HepG2 (cell line): ENCODE measurements around the gene HSD11B1. TPM values are rescaled to one million over a fixed set of nuclear protein-coding genes. Genes with fewer than 3 reads are reported as not detected.

ENCODE experiments used
- ASH2L ChIP-seq: fragments of 300-600, 200-600 bp; sonication (generic); IDR thresholded peaks from 2 replicates; pipeline ENCODE4 v1.7.0; 2017; ENCODE audit warnings: low read depth, mild to moderate bottlenecking, moderate library complexity, mixed read lengths, low read length; ENCODE audit not compliant: insufficient read length
- HMG20A ChIP-seq: IDR thresholded peaks from 2 replicates; pipeline ENCODE4 v1.6.1; 2016; ENCODE audit warnings: borderline replicate concordance
- HNF4G ChIP-seq, 2 experiments: sonication (generic) in 1 of 2; formaldehyde crosslinking in 1 of 2; IDR thresholded peaks; 2 replicates each; pipeline versions ENCODE4 v1.4.0 to v1.6.1; 2011 to 2020; ENCODE audit warnings: borderline replicate concordance in 2 of 2, low read depth in 2 of 2, mild to moderate bottlenecking in 2 of 2, low read length in 1 of 2, missing genetic modification reagents in 1 of 2, moderate library complexity in 1 of 2
- LRRFIP1 ChIP-seq: sonication (generic); formaldehyde crosslinking; conservative IDR thresholded peaks from 2 replicates; pipeline ENCODE4 v1.4.0; 2020; ENCODE audit warnings: missing genetic modification reagents
- MYC ChIP-seq: sonication (generic); formaldehyde crosslinking; IDR thresholded peaks from 2 replicates; pipeline ENCODE4 v1.9.0; 2021; ENCODE audit warnings: missing genetic modification reagents, borderline replicate concordance
- NFE2L2 ChIP-seq: fragments of 150-350 bp; IDR thresholded peaks from 2 replicates; pipeline ENCODE4 v1.6.1; 2014; ENCODE audit warnings: low read length
- NPAS2 ChIP-seq: sonication (generic); formaldehyde crosslinking; IDR thresholded peaks from 2 replicates; pipeline ENCODE4 v1.8.0; 2022; ENCODE audit warnings: mild to moderate bottlenecking, missing genetic modification reagents, borderline replicate concordance
- PHF8 ChIP-seq: sonication (generic); formaldehyde crosslinking; IDR thresholded peaks from 2 replicates; pipeline ENCODE4 v1.5.0; 2020; ENCODE audit warnings: missing genetic modification reagents
- SRSF1 ChIP-seq: fragments of 200-400 bp; formaldehyde crosslinking; optimal IDR thresholded peaks from 2 replicates; pipeline ENCODE3; 2017; ENCODE audit warnings: mild to moderate bottlenecking, low read depth, low read length, moderate library complexity
- THYN1 ChIP-seq: sonication (generic); formaldehyde crosslinking; IDR thresholded peaks from 2 replicates; pipeline ENCODE4 v1.8.1; 2023; ENCODE audit warnings: low read depth, mild to moderate bottlenecking, moderate library complexity, missing genetic modification reagents, borderline replicate concordance
- YEATS4 ChIP-seq: sonication (generic); formaldehyde crosslinking; IDR thresholded peaks from 2 replicates; pipeline ENCODE4 v1.4.0; 2020; ENCODE audit warnings: missing genetic modification reagents, borderline replicate concordance
- ZC3H4 ChIP-seq: sonication (generic); formaldehyde crosslinking; IDR thresholded peaks from 2 replicates; pipeline ENCODE4 v1.4.0; 2020; ENCODE audit warnings: missing genetic modification reagents, borderline replicate concordance
- ZNF430 ChIP-seq: sonication (generic); formaldehyde crosslinking; IDR thresholded peaks from 2 replicates; pipeline ENCODE4 v1.9.0; 2021; ENCODE audit warnings: mild to moderate bottlenecking, missing genetic modification reagents
- ZNF7 ChIP-seq: IDR thresholded peaks from 2 replicates; pipeline ENCODE4 v1.6.1; 2016; ENCODE audit warnings: missing biosample characterization, missing genetic modification reagents
- ZNF775 ChIP-seq: sonication (generic); formaldehyde crosslinking; IDR thresholded peaks from 2 replicates; pipeline ENCODE4 v1.4.0; 2020; ENCODE audit warnings: missing genetic modification reagents, mild to moderate bottlenecking, moderate library complexity, borderline replicate concordance
- polyA plus RNA-seq, 8 experiments: library from polyadenylated mRNA; depleted of rRNA in 3 of 8; stranded (reverse) in 7 of 8; unstranded in 1 of 8; fragments of >200 nt; fragmentation: Illumina TruSeq in 4 of 8; extraction: Trizol in 4 of 8; gene quantifications; 2 replicates each; pipeline versions ENCODE4 v1.2.1 to v1.2.3, GENCODE V29; 2011 to 2016; ENCODE audit warnings: low read depth in 4 of 8, missing spikeins in 1 of 8, mixed read lengths in 1 of 8; ENCODE audit not compliant: insufficient read depth in 1 of 8
- total RNA-seq, 5 experiments: library from RNA; depleted of rRNA; stranded (reverse); fragments of >200 nt; fragmentation: Illumina TruSeq; extraction: Trizol; gene quantifications; 2 replicates each; pipeline ENCODE4 v1.2.3, GENCODE V29; 2016; ENCODE audit warnings: low read depth in 1 of 5
- TF ChIP-seq, protein P1 (sequence below): sonication (generic); formaldehyde crosslinking; IDR thresholded peaks from 2 replicates; pipeline ENCODE4 v1.5.0; 2020; ENCODE audit warnings: mild to moderate bottlenecking, low read depth, missing genetic modification reagents, borderline replicate concordance
- TF ChIP-seq, protein P2 (sequence below): sonication (generic); formaldehyde crosslinking; IDR thresholded peaks from 2 replicates; pipeline ENCODE4; 2020; ENCODE audit warnings: missing genetic modification reagents, mild to moderate bottlenecking, borderline replicate concordance
- TF ChIP-seq, protein P3 (sequence below): sonication (generic); formaldehyde crosslinking; IDR thresholded peaks from 2 replicates; pipeline ENCODE4 v1.8.1; 2022; ENCODE audit warnings: mild to moderate bottlenecking, missing genetic modification reagents
- TF ChIP-seq, protein P4 (sequence below): fragments of 450-650 bp; IDR thresholded peaks from 2 replicates; pipeline ENCODE4 v1.6.1; 2017; ENCODE audit warnings: mild to moderate bottlenecking

HSD11B1 gene
- total and polyA plus RNA-seq, 2 of the 13 experiments (the other 11 are each of a cell fraction or from before 2014, with no cell fraction given), result not detected

DNA sequence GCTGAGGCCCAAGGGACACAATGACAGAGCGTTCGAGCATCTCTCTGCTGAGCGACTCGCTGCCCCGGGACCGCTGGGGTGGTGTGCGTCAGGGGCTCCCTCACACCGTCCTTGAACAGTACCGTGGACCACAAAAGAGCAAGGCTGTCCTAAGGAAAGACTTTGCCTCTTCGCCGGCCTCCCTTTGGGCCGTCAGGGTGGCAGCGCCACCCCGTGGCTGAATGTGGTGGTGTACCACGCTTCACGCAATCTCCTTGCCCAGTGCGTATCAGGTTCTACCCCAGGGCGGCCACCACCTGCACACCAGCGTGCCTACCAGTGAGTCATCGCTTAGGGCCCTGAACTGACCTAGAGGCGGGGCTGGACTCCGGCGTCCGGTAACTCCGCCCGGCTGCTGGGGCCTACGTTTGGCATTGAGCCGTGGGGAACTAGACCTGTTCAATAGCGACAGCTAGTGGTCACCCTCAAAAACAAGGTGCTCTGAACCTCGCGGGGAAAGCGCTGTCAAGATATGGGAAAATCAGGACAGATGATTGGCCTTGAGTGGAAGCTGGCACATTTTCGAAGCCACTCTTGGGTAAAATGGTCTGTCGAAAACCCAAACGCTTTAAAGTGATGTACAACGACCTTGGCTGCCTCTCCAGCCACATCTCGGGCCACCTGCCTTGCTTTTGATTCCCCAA, 43.1 kb downstream of the HSD11B1 start (continued):
- TF ChIP-seq ASH2L, result peak; percentile 25
- no peak; the same call in 1 of the 2 replicates for TF ChIP-seq HMG20A (CRISPR knock-in tag)
- TF ChIP-seq, protein P1, sequence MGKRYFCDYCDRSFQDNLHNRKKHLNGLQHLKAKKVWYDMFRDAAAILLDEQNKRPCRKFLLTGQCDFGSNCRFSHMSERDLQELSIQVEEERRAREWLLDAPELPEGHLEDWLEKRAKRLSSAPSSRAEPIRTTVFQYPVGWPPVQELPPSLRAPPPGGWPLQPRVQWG (CRISPR knock-in tag), result no peak
- no peak for TF ChIP-seq ZNF775
- no peak; the same call in 1 of the 2 replicates for TF ChIP-seq HNF4G (IDR thresholded peaks at IDR 0.05; ENCODE audit: borderline replicate concordance, low read depth, low read length)
- TF ChIP-seq HNF4G (CRISPR knock-in tag; IDR thresholded peaks at IDR 0.05; ENCODE audit: borderline replicate concordance, low read depth), result no peak
- TF ChIP-seq NFE2L2, result no peak
- TF ChIP-seq THYN1 (CRISPR knock-in tag), result no peak
- TF ChIP-seq ZNF430 (CRISPR knock-in tag), result no peak
- TF ChIP-seq ZC3H4 (CRISPR knock-in tag), result no peak
- no peak for TF ChIP-seq YEATS4 (CRISPR knock-in tag)
- TF ChIP-seq ZNF7 (CRISPR knock-in tag), result no peak
- no peak for TF ChIP-seq PHF8 (CRISPR knock-in tag)
- TF ChIP-seq, protein P2, sequence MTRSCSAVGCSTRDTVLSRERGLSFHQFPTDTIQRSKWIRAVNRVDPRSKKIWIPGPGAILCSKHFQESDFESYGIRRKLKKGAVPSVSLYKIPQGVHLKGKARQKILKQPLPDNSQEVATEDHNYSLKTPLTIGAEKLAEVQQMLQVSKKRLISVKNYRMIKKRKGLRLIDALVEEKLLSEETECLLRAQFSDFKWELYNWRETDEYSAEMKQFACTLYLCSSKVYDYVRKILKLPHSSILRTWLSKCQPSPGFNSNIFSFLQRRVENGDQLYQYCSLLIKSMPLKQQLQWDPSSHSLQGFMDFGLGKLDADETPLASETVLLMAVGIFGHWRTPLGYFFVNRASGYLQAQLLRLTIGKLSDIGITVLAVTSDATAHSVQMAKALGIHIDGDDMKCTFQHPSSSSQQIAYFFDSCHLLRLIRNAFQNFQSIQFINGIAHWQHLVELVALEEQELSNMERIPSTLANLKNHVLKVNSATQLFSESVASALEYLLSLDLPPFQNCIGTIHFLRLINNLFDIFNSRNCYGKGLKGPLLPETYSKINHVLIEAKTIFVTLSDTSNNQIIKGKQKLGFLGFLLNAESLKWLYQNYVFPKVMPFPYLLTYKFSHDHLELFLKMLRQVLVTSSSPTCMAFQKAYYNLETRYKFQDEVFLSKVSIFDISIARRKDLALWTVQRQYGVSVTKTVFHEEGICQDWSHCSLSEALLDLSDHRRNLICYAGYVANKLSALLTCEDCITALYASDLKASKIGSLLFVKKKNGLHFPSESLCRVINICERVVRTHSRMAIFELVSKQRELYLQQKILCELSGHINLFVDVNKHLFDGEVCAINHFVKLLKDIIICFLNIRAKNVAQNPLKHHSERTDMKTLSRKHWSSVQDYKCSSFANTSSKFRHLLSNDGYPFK (CRISPR knock-in tag), result 0 out of 2 replicates have a peak, but pooled peaks have one; percentile 20
- TF ChIP-seq NPAS2 (CRISPR knock-in tag), result no peak
- TF ChIP-seq SRSF1, result no peak
- TF ChIP-seq, protein P3, sequence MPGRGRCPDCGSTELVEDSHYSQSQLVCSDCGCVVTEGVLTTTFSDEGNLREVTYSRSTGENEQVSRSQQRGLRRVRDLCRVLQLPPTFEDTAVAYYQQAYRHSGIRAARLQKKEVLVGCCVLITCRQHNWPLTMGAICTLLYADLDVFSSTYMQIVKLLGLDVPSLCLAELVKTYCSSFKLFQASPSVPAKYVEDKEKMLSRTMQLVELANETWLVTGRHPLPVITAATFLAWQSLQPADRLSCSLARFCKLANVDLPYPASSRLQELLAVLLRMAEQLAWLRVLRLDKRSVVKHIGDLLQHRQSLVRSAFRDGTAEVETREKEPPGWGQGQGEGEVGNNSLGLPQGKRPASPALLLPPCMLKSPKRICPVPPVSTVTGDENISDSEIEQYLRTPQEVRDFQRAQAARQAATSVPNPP (CRISPR knock-in tag), result no peak
- peak; percentile 62; the same call in 1 of the 2 replicates for TF ChIP-seq MYC
- no peak for TF ChIP-seq LRRFIP1 (CRISPR knock-in tag)
- TF ChIP-seq, protein P4, sequence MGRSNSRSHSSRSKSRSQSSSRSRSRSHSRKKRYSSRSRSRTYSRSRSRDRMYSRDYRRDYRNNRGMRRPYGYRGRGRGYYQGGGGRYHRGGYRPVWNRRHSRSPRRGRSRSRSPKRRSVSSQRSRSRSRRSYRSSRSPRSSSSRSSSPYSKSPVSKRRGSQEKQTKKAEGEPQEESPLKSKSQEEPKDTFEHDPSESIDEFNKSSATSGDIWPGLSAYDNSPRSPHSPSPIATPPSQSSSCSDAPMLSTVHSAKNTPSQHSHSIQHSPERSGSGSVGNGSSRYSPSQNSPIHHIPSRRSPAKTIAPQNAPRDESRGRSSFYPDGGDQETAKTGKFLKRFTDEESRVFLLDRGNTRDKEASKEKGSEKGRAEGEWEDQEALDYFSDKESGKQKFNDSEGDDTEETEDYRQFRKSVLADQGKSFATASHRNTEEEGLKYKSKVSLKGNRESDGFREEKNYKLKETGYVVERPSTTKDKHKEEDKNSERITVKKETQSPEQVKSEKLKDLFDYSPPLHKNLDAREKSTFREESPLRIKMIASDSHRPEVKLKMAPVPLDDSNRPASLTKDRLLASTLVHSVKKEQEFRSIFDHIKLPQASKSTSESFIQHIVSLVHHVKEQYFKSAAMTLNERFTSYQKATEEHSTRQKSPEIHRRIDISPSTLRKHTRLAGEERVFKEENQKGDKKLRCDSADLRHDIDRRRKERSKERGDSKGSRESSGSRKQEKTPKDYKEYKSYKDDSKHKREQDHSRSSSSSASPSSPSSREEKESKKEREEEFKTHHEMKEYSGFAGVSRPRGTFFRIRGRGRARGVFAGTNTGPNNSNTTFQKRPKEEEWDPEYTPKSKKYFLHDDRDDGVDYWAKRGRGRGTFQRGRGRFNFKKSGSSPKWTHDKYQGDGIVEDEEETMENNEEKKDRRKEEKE, result no peak
